Activated T-helper 1 cell treated with anti-CD3 and anti-CD28 coated beads, Interleukin-12 subunit alpha, Interleukin-12 subunit beta, Interleukin-2, Interleukin-4 antibody, amounts not matched to agents 30 ng/mL and 10 ng/mL and 1 ng/mL, durations not matched to agents 14 hours and 24 hours and 36 hours (primary cell): ENCODE data around the gene ZNF423. TPM values are rescaled to one million over a fixed set of nuclear protein-coding genes. Genes with fewer than 3 reads are reported as not detected.

Source experiments
- DNase-seq: peaks from one replicate; pipeline ENCODE4 v3.0.0; 2021; ENCODE audit warnings: low spot score
- H3K27ac Mint-ChIP-seq: one replicate; pipeline ENCODE4 v1.8.0; 2021; ENCODE audit warnings: mild to moderate bottlenecking, mixed read lengths
- H3K27me3 Mint-ChIP-seq: one replicate; pipeline ENCODE4 v1.8.0; 2022; ENCODE audit warnings: mild to moderate bottlenecking, moderate library complexity, mixed read lengths; ENCODE audit not compliant: insufficient read depth
- H3K36me3 Mint-ChIP-seq: one replicate; pipeline ENCODE4 v1.8.0; 2021; ENCODE audit warnings: low read depth, mixed read lengths
- H3K4me1 Mint-ChIP-seq: one replicate; pipeline ENCODE4 v1.8.0; 2021; ENCODE audit warnings: low read depth, mixed read lengths
- H3K4me3 Mint-ChIP-seq: one replicate; pipeline ENCODE4 v1.8.0; 2021; ENCODE audit warnings: mild to moderate bottlenecking, moderate library complexity, mixed read lengths
- H3K9me3 Mint-ChIP-seq: one replicate; pipeline ENCODE4 v1.8.0; 2021; ENCODE audit warnings: mixed read lengths
- intact Hi-C: fragments of 100-400 bp; cut with micrococcal nuclease; formaldehyde crosslinking; loops from one replicate; pipeline ENCODE4 v1.15.1; 2024
- total RNA-seq: library from RNA; stranded (reverse); gene quantifications from 2 replicates; pipeline ENCODE4 v1.2.3, GENCODE V29; 2022

The ZNF423 gene
- total RNA-seq, 1 donor from 2014 or later, result not detected

- no peak for DNase-seq
- intact Hi-C loops, result no loop called here
- H3K4me3 Mint-ChIP-seq, result no peak overlapping the region
- H3K27ac Mint-ChIP-seq, result no peak overlapping the region
- H3K9me3 Mint-ChIP-seq, result no peaks in the 10 kb centered on the region
- H3K27me3 Mint-ChIP-seq, result peaks cover 3% of the 10 kb centered on the region
- H3K36me3 Mint-ChIP-seq, result no peaks in the 10 kb centered on the region
- peaks cover 20% of the 10 kb centered on the region for H3K4me1 Mint-ChIP-seq
These were observed 416.9 kb downstream of the ZNF423 start for GRCh38 chr16:49439050-49439449.

Other genes with a start within 250 kb of the ZNF423 start
- 21.9 and 22.7 TPM in 2 replicates for gene CNEP1R1, start 169.1 kb upstream of the ZNF423 start, total RNA-seq
- 29.1 and 30.7 TPM in 2 replicates for gene HEATR3, start 209.9 kb upstream of the ZNF423 start, total RNA-seq